HepG2 (cell line): ENCODE results near the gene COMT. TPM values are rescaled to one million over a fixed set of nuclear protein-coding genes. Genes with fewer than 3 reads are reported as not detected.

Experiments
- EHMT2 ChIP-seq: fragments of 200-600 bp; sonication (generic); IDR thresholded peaks from 2 replicates; pipeline ENCODE4 v1.7.0; 2017; ENCODE audit warnings: antibody characterized with exemption, low read depth, low read length, borderline replicate concordance
- ELF4 ChIP-seq: sonication (generic); formaldehyde crosslinking; IDR thresholded peaks from 2 replicates; pipeline ENCODE4 v1.5.0; 2020; ENCODE audit warnings: missing genetic modification reagents, mild to moderate bottlenecking, moderate library complexity, borderline replicate concordance
- IRF2 ChIP-seq: IDR thresholded peaks from 2 replicates; pipeline ENCODE4 v1.6.1; 2018; ENCODE audit warnings: missing genetic modification reagents, missing compliant biosample characterization
- IRX3 ChIP-seq: sonication (generic); formaldehyde crosslinking; IDR thresholded peaks from 2 replicates; pipeline ENCODE4 v1.8.1; 2023; ENCODE audit warnings: mild to moderate bottlenecking, low read depth, missing genetic modification reagents, borderline replicate concordance
- MED1 ChIP-seq: sonication (generic); formaldehyde crosslinking; IDR thresholded peaks from 2 replicates; pipeline ENCODE4 v1.4.0; 2020; ENCODE audit warnings: missing genetic modification reagents
- POLR2AphosphoS2 ChIP-seq: IDR thresholded peaks from 2 replicates; pipeline ENCODE4 v1.6.1; 2011; ENCODE audit warnings: low read depth, low read length, improper control_type of control experiment
- REL ChIP-seq: sonication (generic); formaldehyde crosslinking; conservative IDR thresholded peaks from 2 replicates; pipeline ENCODE4 v1.8.0; 2022; ENCODE audit warnings: mild to moderate bottlenecking, missing genetic modification reagents, moderate library complexity
- REXO4 ChIP-seq: sonication (generic); formaldehyde crosslinking; IDR thresholded peaks from 2 replicates; pipeline ENCODE4 v1.8.0; 2022; ENCODE audit warnings: missing genetic modification reagents, mild to moderate bottlenecking, borderline replicate concordance
- TARDBP ChIP-seq: sonication (generic); formaldehyde crosslinking; IDR thresholded peaks from 2 replicates; pipeline ENCODE4 v1.8.0; 2022; ENCODE audit warnings: mild to moderate bottlenecking, missing genetic modification reagents
- TCF7 ChIP-seq: sonication (generic); IDR thresholded peaks from 2 replicates; pipeline ENCODE4 v1.6.1; 2016; ENCODE audit warnings: antibody characterized with exemption, low read depth
- TEAD2 ChIP-seq: sonication (generic); formaldehyde crosslinking; IDR thresholded peaks from 2 replicates; pipeline ENCODE4 v1.9.0; 2021; ENCODE audit warnings: missing genetic modification reagents
- TMF1 ChIP-seq: sonication (generic); formaldehyde crosslinking; IDR thresholded peaks from 2 replicates; pipeline ENCODE4 v1.8.1; 2022; ENCODE audit warnings: low read depth, missing genetic modification reagents
- YY1 ChIP-seq: IDR thresholded peaks from 2 replicates; pipeline ENCODE4 v1.6.1; 2011; ENCODE audit warnings: low read length, low read depth, moderate library complexity, mild to moderate bottlenecking; ENCODE audit not compliant: insufficient read depth, insufficient replicate concordance
- ZIK1 ChIP-seq: sonication (generic); formaldehyde crosslinking; IDR thresholded peaks from 2 replicates; pipeline ENCODE4 v1.5.0; 2020; ENCODE audit warnings: mild to moderate bottlenecking, low read depth, missing genetic modification reagents, borderline replicate concordance
- ZNF547 ChIP-seq: sonication (generic); formaldehyde crosslinking; IDR thresholded peaks from 2 replicates; pipeline ENCODE4 v1.5.1; 2020; ENCODE audit warnings: mild to moderate bottlenecking, missing genetic modification reagents
- ZNF800 ChIP-seq: sonication (generic); formaldehyde crosslinking; IDR thresholded peaks from 2 replicates; pipeline ENCODE4 v1.4.0; 2020; ENCODE audit warnings: missing genetic modification reagents
- polyA plus RNA-seq, 8 experiments: library from polyadenylated mRNA; depleted of rRNA in 3 of 8; stranded (reverse) in 7 of 8; unstranded in 1 of 8; fragments of >200 nt; fragmentation: Illumina TruSeq in 4 of 8; extraction: Trizol in 4 of 8; gene quantifications; 2 replicates each; pipeline versions ENCODE4 v1.2.1 to v1.2.3, GENCODE V29; 2011 to 2016; ENCODE audit warnings: low read depth in 4 of 8, missing spikeins in 1 of 8, mixed read lengths in 1 of 8; ENCODE audit not compliant: insufficient read depth in 1 of 8
- total RNA-seq, 5 experiments: library from RNA; depleted of rRNA; stranded (reverse); fragments of >200 nt; fragmentation: Illumina TruSeq; extraction: Trizol; gene quantifications; 2 replicates each; pipeline ENCODE4 v1.2.3, GENCODE V29; 2016; ENCODE audit warnings: low read depth in 1 of 5
- TF ChIP-seq, protein P1 (sequence below): sonication (generic); formaldehyde crosslinking; IDR thresholded peaks from 2 replicates; pipeline ENCODE4 v1.4.0; 2020; ENCODE audit warnings: missing genetic modification reagents, borderline replicate concordance
- TF ChIP-seq, protein P2 (sequence below): sonication (generic); formaldehyde crosslinking; IDR thresholded peaks from 2 replicates; pipeline ENCODE4 v1.4.0; 2020; ENCODE audit warnings: mild to moderate bottlenecking, missing genetic modification reagents
- TF ChIP-seq, protein P3 (sequence below): sonication (generic); formaldehyde crosslinking; conservative IDR thresholded peaks from 2 replicates; pipeline ENCODE4 v1.8.0; 2022; ENCODE audit warnings: missing genetic modification reagents
- TF ChIP-seq, protein P4 (sequence below): sonication (generic); formaldehyde crosslinking; IDR thresholded peaks from 2 replicates; pipeline ENCODE4 v1.4.0; 2020; ENCODE audit warnings: missing genetic modification reagents, low read depth, mild to moderate bottlenecking, borderline replicate concordance

Gene COMT
- total and polyA plus RNA-seq, 2 of the 13 experiments (the other 11 are each of a cell fraction or from before 2014, with no cell fraction given), result 156 to 162 TPM

- TF ChIP-seq, protein P1, sequence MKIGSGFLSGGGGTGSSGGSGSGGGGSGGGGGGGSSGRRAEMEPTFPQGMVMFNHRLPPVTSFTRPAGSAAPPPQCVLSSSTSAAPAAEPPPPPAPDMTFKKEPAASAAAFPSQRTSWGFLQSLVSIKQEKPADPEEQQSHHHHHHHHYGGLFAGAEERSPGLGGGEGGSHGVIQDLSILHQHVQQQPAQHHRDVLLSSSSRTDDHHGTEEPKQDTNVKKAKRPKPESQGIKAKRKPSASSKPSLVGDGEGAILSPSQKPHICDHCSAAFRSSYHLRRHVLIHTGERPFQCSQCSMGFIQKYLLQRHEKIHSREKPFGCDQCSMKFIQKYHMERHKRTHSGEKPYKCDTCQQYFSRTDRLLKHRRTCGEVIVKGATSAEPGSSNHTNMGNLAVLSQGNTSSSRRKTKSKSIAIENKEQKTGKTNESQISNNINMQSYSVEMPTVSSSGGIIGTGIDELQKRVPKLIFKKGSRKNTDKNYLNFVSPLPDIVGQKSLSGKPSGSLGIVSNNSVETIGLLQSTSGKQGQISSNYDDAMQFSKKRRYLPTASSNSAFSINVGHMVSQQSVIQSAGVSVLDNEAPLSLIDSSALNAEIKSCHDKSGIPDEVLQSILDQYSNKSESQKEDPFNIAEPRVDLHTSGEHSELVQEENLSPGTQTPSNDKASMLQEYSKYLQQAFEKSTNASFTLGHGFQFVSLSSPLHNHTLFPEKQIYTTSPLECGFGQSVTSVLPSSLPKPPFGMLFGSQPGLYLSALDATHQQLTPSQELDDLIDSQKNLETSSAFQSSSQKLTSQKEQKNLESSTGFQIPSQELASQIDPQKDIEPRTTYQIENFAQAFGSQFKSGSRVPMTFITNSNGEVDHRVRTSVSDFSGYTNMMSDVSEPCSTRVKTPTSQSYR (CRISPR knock-in tag), result peak; percentile 81
- TF ChIP-seq ZNF800 (CRISPR knock-in tag) (peak; percentile 97), ELF4 (CRISPR knock-in tag) (peak; percentile 91), TCF7 (no peak), REL (CRISPR knock-in tag) (peak; percentile 86; the same call in 1 of the 2 replicates), MED1 (CRISPR knock-in tag) (peak; percentile 88), REXO4 (CRISPR knock-in tag) (peak; percentile 54; the same call in 1 of the 2 replicates), TMF1 (CRISPR knock-in tag) (peak; percentile 97), EHMT2 (no peak), YY1 (peak; percentile 47), IRX3 (CRISPR knock-in tag) (peak; percentile 95; the same call in 1 of the 2 replicates), TARDBP (CRISPR knock-in tag) (peak; percentile 72; the same call in 1 of the 2 replicates), TEAD2 (peak; percentile 89; the same call in 1 of the 2 replicates), ZNF547 (CRISPR knock-in tag) (peak; percentile 98), POLR2AphosphoS2 (no peak), ZIK1 (peak; percentile 97), IRF2 (CRISPR knock-in tag) (peak; percentile 88; the same call in 1 of the 2 replicates)
- TF ChIP-seq, protein P2, sequence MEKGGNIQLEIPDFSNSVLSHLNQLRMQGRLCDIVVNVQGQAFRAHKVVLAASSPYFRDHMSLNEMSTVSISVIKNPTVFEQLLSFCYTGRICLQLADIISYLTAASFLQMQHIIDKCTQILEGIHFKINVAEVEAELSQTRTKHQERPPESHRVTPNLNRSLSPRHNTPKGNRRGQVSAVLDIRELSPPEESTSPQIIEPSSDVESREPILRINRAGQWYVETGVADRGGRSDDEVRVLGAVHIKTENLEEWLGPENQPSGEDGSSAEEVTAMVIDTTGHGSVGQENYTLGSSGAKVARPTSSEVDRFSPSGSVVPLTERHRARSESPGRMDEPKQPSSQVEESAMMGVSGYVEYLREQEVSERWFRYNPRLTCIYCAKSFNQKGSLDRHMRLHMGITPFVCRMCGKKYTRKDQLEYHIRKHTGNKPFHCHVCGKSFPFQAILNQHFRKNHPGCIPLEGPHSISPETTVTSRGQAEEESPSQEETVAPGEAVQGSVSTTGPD (CRISPR knock-in tag), result peak; percentile 79; the same call in 1 of the 2 replicates
- TF ChIP-seq, protein P3, sequence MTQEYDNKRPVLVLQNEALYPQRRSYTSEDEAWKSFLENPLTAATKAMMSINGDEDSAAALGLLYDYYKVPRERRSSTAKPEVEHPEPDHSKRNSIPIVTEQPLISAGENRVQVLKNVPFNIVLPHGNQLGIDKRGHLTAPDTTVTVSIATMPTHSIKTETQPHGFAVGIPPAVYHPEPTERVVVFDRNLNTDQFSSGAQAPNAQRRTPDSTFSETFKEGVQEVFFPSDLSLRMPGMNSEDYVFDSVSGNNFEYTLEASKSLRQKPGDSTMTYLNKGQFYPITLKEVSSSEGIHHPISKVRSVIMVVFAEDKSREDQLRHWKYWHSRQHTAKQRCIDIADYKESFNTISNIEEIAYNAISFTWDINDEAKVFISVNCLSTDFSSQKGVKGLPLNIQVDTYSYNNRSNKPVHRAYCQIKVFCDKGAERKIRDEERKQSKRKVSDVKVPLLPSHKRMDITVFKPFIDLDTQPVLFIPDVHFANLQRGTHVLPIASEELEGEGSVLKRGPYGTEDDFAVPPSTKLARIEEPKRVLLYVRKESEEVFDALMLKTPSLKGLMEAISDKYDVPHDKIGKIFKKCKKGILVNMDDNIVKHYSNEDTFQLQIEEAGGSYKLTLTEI (CRISPR knock-in tag), result no peak
- TF ChIP-seq, protein P4, sequence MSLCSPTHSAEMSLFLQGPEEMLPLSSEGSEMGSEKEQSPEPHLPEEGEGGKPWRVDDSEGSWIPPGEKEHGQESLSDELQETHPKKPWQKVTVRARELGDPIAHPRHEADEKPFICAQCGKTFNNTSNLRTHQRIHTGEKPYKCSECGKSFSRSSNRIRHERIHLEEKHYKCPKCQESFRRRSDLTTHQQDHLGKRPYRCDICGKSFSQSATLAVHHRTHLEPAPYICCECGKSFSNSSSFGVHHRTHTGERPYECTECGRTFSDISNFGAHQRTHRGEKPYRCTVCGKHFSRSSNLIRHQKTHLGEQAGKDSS (CRISPR knock-in tag), result peak; percentile 98; the same call in 1 of the 2 replicates
Measured at GRCh38 chr22:19892257-19892879, 49.2 kb upstream of the COMT start (continued).
